Gastrocnemius medialis (tissue), 4 donors: Measurements from ENCODE around the gene APOL2.

Source experiments
- CTCF ChIP-seq, 5 experiments: fragments of 450-650 bp in 3 of 5; fragments of 200-600 bp in 2 of 5; sonication (generic) in 2 of 5; IDR thresholded peaks in 4 of 5; conservative IDR thresholded peaks in 1 of 5; 1 replicate in 4 of 5; 2 replicates in 1 of 5; pipeline ENCODE4 v1.5.1; 2016 to 2019; ENCODE audit warnings: antibody characterized with exemption in 5 of 5, mild to moderate bottlenecking in 3 of 5, moderate library complexity in 3 of 5
- POLR2A ChIP-seq, 2 donors: fragments of 450-650 bp; IDR thresholded peaks; one replicate each; pipeline ENCODE4 v1.6.1; 2017; ENCODE audit warnings: antibody characterized with exemption in 2 of 2, mild to moderate bottlenecking in 2 of 2, moderate library complexity in 2 of 2

GRCh38 chr22:36197514-36198146 is 41.7 kb downstream of the APOL2 start:
- TF ChIP-seq CTCF (IDR thresholded peaks at IDR 0.05 in 4 of 5, conservative IDR thresholded peaks at IDR 0.05 in 1 of 5) (no peak), POLR2A (IDR thresholded peaks at IDR 0.05) (no peak)
